ENCODE data around the gene PGK2.
"Not testable (repeated sequence)": the region's sequence is repeated elsewhere in the genome, so short reads cannot be mapped to it uniquely, and the experiment has no call there.

The PGK2 gene

DNA sequence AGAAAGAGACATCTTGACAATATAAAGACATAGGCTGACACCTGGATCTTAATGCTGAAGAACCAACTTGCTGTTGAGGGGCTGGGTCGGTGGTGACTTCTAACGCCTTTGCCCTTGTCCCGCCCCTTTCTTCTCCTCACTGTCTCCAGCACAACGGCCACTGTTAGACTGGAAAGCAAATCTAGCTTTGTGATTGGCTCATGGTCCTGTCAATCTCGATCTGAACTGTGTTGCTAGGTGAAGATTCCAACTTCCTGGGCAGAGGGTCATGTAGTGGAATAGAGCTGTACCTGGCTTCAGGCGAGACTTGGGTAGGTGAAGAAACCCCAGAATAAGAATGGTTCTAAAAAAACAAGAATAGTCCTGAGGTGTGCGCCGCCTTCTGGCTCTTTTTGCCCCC, at the start of gene PGK2:
Gene PGK2 (minus strand): TSS at position 110 of the 400 bp plus-strand sequence. CDS start 98 bp downstream, at position 12.
- no peak for DNase-seq (ENCODE audit: low read depth in 2 of 2)

GRCh38 chr6:49835140-49835539, 48.1 kb upstream of the PGK2 start:
- DNase-seq (ENCODE audit: low read depth in 2 of 2): no peak

- no peak for DNase-seq (ENCODE audit: low read depth in 2 of 2)
These were observed 46.3 kb upstream of the PGK2 start for GRCh38 chr6:49833386-49833785.

- no peak for DNase-seq (ENCODE audit: low read depth in 2 of 2)
These were observed 39.8 kb upstream of the PGK2 start for GRCh38 chr6:49826743-49827406.

DNA sequence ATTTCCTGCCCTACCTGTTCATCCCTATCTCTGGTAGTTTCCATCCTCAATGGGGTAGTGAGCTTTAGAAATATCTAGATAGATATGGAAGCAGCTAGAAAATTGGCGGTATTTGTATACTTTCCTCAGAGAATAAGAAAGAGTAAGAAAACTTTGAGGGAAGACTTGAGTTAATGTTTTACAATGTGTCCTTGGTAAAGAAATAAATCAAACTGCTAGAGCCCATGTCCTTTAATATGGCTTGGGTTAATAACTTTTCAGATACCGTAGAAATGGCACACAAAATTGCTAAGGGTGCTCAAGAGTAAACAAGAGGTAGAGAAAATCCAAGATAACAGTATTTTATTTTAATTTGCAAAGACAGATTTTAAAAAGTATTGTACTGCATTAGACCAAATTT, 28.1 kb upstream of the PGK2 start:
- no peak for DNase-seq (ENCODE audit: low read depth in 2 of 2)

DNA sequence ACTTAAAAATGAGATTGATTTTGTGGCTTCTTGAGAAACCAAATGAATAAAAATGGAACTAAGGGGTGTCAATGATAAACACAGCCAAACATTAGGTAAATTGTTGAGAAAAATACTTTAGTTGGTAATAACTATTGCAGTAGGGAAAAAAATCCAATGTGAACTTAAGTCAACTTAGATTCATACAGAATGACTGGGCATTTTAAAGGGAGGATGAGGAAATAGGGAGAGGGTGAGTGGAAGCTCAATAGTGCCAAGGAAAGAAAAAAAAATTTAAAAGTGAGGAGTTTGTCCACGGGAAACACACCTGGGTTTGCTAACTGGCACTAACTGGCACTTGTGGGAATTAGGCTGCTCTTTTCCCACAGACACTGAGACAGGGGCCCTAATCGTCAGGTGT, 26.2 kb upstream of the PGK2 start:
- DNase-seq (ENCODE audit: low read depth in 2 of 2): no peak

- DNase-seq (ENCODE audit: low read depth in 2 of 2): no peak
These were observed 19.1 kb upstream of the PGK2 start for GRCh38 chr6:49806145-49806544.

DNA sequence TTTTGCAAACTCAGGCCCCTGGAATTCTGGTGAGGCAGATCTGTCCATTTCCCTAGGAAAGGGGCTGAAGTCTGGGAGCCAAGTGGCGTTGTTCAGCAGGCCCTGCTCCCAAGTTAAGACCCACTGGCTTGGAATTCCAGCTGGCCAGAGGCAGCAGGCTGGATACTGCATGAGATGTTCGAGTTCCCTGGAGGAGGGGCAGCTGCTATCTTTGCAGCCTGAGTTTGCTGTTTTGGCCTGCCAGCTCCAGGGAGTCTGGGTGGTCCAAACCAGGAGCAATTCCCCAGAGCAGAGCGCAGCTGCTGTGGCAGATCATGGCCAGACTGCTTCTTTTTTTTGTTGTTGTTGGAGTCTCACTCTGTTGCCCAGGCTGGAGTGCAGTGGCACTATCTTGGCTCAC, 18.2 kb upstream of the PGK2 start:
- no peak for DNase-seq (ENCODE audit: low read depth in 2 of 2)

DNA sequence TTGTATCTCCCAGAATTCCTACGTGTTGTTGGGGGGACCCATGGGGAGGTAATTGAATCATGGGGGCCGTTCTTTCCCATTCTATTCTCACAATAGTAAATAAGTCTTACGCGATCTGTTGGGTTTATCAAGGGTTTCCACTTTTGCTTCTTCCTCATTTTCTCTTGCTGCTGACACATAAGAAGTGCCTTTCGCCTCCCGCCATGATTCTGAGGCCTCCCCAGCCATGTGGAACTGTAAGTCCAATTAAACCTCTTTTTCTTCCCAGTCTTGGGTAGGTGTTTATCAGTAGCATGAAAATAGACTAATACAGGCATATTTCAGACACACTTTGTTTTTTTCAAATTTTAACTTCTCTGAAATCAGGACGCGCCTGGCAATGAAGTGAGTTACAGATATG, 14.4 kb upstream of the PGK2 start:
- DNase-seq (ENCODE audit: low read depth in 2 of 2): no peak

DNA sequence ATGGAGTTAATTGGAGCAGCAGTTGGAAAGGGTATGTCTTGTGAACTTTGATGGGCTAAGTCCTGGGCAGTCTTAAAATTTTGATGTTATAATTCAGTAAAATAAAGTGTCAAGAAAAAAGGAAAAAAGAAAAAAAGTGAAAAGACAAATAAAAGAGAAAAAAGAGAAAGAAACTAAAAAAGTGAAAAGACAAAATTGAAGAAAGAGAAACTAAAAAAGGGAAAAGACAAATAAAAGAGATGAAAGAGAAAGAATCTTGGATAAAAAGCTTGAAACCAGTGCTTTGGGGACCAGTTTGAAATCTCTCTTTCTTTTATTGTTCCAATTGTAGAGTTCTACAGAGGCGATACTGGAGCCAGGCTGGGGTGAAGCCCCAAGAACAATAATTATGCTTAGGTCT, 12.0 kb upstream of the PGK2 start:
- DNase-seq (ENCODE audit: low read depth in 2 of 2): no peak

- not testable (repeated sequence) for DNase-seq (ENCODE audit: low read depth in 2 of 2)
These were observed 9.9 kb upstream of the PGK2 start for GRCh38 chr6:49796842-49797455.

- DNase-seq (ENCODE audit: low read depth in 2 of 2): no peak
These were observed 3.3 kb upstream of the PGK2 start for GRCh38 chr6:49790341-49790740.

GRCh38 chr6:49784272-49784671, 2.8 kb downstream of the PGK2 start:
- DNase-seq (ENCODE audit: low read depth in 2 of 2): no peak

GRCh38 chr6:49782725-49783124, 4.4 kb downstream of the PGK2 start:
- no peak for DNase-seq (ENCODE audit: low read depth in 2 of 2)

DNA sequence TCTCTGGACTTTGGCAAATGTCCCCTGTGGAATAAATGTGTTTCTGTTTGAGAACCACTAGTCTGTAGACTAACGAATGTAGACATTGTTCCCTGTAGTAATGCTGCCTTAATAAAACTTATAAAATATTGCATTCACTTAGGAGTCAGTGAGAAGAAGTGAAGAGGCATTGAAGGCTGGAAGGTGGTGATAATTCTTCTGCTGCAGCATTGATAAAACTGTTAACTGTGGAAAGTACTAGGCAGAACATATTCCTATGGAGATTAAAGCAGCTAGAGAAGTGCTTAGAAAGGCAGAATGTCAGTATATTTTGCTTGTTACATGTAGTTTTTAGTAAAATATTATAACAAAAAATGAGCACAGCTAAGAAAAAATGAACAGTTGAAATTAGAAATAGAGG, 4.8 kb downstream of the PGK2 start:
- DNase-seq (ENCODE audit: low read depth in 2 of 2): no peak

DNA sequence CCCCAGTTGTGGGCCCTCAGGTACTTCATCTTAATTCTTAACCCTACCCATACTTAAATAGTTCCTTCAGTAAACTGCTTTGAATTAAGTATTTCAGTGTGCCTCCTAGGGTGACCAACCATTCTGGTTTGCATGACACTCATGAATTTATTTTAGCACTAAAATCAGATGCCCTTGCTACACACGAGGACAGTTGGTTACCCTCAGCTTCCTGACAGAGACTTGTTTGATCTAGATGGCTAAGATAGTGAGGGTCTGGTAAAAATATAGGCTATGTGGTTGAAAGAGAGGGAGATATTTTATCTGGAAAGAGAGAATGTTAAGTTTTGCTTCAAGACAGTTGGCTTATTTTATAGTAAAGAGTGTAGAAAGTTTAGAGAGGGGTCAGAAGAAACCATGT, 10.6 kb downstream of the PGK2 start:
- DNase-seq (ENCODE audit: low read depth in 2 of 2): no peak

GRCh38 chr6:49775043-49775442, 12.0 kb downstream of the PGK2 start:
- no peak for DNase-seq (ENCODE audit: low read depth in 2 of 2)

GRCh38 chr6:49772285-49772684, 14.8 kb downstream of the PGK2 start:
- DNase-seq (ENCODE audit: low read depth in 2 of 2): no peak

DNA sequence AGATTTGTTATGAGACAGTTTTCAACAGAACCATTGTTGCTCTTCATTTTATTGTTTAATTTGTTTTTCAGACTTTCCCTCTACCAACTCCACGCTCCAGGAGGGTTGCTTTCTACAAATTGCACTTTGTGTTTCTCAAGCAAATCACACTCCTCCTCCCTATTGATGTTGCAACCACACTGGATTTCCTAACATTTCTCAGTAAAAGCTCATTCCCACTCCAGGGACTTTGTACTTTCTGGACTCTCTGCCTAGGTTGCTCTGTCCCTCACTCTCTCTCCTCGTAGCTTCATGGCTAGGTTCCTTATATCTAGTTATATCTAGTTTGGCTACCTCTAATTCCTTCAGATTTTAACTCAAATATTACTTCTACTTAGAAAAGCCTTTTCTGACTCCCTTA, 20.3 kb downstream of the PGK2 start:
- DNase-seq (ENCODE audit: low read depth in 2 of 2): no peak

- no peak for DNase-seq (ENCODE audit: low read depth in 2 of 2)
These were observed 22.4 kb downstream of the PGK2 start for GRCh38 chr6:49764571-49765236.

- no peak for DNase-seq (ENCODE audit: low read depth in 2 of 2)
These were observed 42.8 kb downstream of the PGK2 start, which contains the start of gene CRISP3 for GRCh38 chr6:49744259-49744658. Gene CRISP3, minus strand, starts transcription at chr6:49744388. Its CDS starts 21 bp downstream, at chr6:49744367.

DNA sequence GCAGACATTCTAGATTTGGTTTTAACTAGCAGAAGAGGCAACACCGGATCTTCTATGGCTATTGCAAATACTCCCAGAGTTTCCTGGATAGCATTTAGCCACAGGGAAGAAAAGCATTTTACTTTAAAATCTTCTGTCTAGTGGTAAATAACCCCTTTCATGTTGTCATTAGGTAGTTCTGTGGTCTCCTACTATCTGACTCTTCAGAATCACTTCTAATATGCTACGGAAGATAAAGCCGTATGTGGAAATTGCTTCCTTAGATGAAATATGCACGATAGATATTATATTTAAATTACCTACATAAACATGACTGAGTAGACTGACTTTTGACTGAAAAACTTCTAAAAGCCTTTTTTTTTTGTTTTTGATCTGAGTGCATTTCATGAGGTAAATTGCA, 43.7 kb downstream of the PGK2 start:
- no peak for DNase-seq (ENCODE audit: low read depth in 2 of 2)

DNA sequence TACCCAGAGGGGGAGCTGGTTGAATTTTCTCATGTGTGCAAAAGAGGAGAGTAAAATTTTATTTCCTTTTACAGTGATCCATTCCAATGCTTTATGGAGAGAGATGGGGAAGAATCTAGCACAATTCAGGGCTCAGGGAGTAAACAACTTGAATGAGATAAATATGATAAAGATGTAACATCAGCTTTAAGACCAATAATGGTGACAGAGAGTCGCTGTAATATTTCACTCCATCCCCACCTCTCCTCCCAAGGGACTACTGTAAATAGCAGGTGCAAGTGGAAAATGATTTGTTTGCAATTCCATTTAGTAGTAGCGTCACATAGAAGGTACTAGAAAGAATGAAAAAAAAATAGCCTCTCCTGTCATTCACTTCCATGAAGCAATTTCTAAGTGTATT, 47.7 kb downstream of the PGK2 start:
- no peak for DNase-seq (ENCODE audit: low read depth in 2 of 2)
